Mesenchymal stem cell (in vitro differentiated cells and primary cell): Measurements from ENCODE around the gene YPEL1.
"Not testable (repeated sequence)": the region's sequence is repeated elsewhere in the genome, so short reads cannot be mapped to it uniquely, and the experiment has no call there.

Source experiments
- DNase-seq: peaks from one replicate; pipeline ENCODE4 v3.0.0-alpha.2; 2013
- H2AFZ ChIP-seq: one replicate; pipeline ENCODE4 v1.6.1; 2013; ENCODE audit warnings: low read depth, mild to moderate bottlenecking, control low read depth, inconsistent platforms, low read length, moderate library complexity
- H2AK5ac ChIP-seq: 2 replicates; pipeline ENCODE4 v1.6.1; 2013; ENCODE audit warnings: low read length, moderate library complexity, mild to moderate bottlenecking, inconsistent platforms; ENCODE audit not compliant: severe bottlenecking
- H2BK120ac ChIP-seq: one replicate; pipeline ENCODE4 v1.6.1; 2013; ENCODE audit warnings: low read depth, mild to moderate bottlenecking, inconsistent platforms, low read length, moderate library complexity
- H2BK12ac ChIP-seq, 2 experiments: one replicate each; pipeline ENCODE4 v1.6.1; 2013; ENCODE audit warnings: inconsistent platforms in 2 of 2, low read length in 2 of 2, mild to moderate bottlenecking in 2 of 2, moderate library complexity in 2 of 2, control low read depth in 1 of 2
- H2BK15ac ChIP-seq: one replicate; pipeline ENCODE4 v1.6.1; 2013; ENCODE audit warnings: mild to moderate bottlenecking, low read depth, inconsistent platforms; ENCODE audit not compliant: poor library complexity, severe bottlenecking
- H2BK5ac ChIP-seq: 2 replicates; pipeline ENCODE4 v1.6.1; 2013; ENCODE audit warnings: low read depth, mild to moderate bottlenecking, low read length, control low read depth, inconsistent platforms; ENCODE audit not compliant: poor library complexity, severe bottlenecking
- H3K14ac ChIP-seq, 2 experiments: one replicate each; pipeline ENCODE4 v1.6.1; 2013; ENCODE audit warnings: inconsistent platforms in 2 of 2, low read length in 2 of 2, control low read depth in 1 of 2, mild to moderate bottlenecking in 1 of 2, moderate library complexity in 1 of 2
- H3K18ac ChIP-seq, 2 experiments: one replicate each; pipeline ENCODE4 v1.6.1; 2013; ENCODE audit warnings: inconsistent platforms in 2 of 2, low read length in 2 of 2, control low read depth in 1 of 2, low read depth in 1 of 2, mild to moderate bottlenecking in 1 of 2
- H3K23ac ChIP-seq, 2 experiments: one replicate each; pipeline ENCODE4 v1.6.1; 2013; ENCODE audit warnings: inconsistent platforms in 2 of 2, low read length in 2 of 2, mild to moderate bottlenecking in 2 of 2, moderate library complexity in 2 of 2, control low read depth in 1 of 2
- H3K27ac ChIP-seq: 2 replicates; pipeline ENCODE4 v1.5.1; 2013; ENCODE audit warnings: mild to moderate bottlenecking, moderate library complexity, low read length, control low read depth, inconsistent platforms; ENCODE audit not compliant: poor library complexity, severe bottlenecking
- H3K27me3 ChIP-seq, 2 experiments: 2 replicates each; pipeline versions ENCODE4 v1.6.1 to v1.7.0; 2013; ENCODE audit warnings: low read length in 2 of 2, mild to moderate bottlenecking in 2 of 2, moderate library complexity in 2 of 2, control low read depth in 1 of 2, inconsistent platforms in 1 of 2; ENCODE audit not compliant: control insufficient read depth in 1 of 2, insufficient read depth in 1 of 2
- H3K36me3 ChIP-seq, 2 experiments: 2 replicates each; pipeline versions ENCODE4 v1.6.1 to v1.7.0; 2013; ENCODE audit warnings: low read length in 2 of 2, control low read depth in 1 of 2, inconsistent platforms in 1 of 2, low read depth in 1 of 2, mild to moderate bottlenecking in 1 of 2; ENCODE audit not compliant: insufficient read depth in 2 of 2, control insufficient read depth in 1 of 2
- H3K4ac ChIP-seq, 2 experiments: one replicate each; pipeline ENCODE4 v1.6.1; 2013; ENCODE audit warnings: inconsistent platforms in 2 of 2, low read length in 2 of 2, mild to moderate bottlenecking in 2 of 2, moderate library complexity in 2 of 2, control low read depth in 1 of 2, low read depth in 1 of 2
- H3K4me1 ChIP-seq: 2 replicates; pipeline ENCODE4 v1.6.1; 2013; ENCODE audit warnings: low read depth, low read length, control low read depth; ENCODE audit not compliant: control insufficient read depth, insufficient read depth
- H3K4me2 ChIP-seq: 2 replicates; pipeline ENCODE4 v1.6.1; 2013; ENCODE audit warnings: low read length, mild to moderate bottlenecking, inconsistent platforms; ENCODE audit not compliant: poor library complexity, severe bottlenecking
- H3K4me3 ChIP-seq, 2 experiments: 2 replicates each; pipeline versions ENCODE4 v1.5.1 to v1.7.0; 2013; ENCODE audit warnings: low read length in 2 of 2, mild to moderate bottlenecking in 2 of 2, control low read depth in 1 of 2, low read depth in 1 of 2; ENCODE audit not compliant: insufficient read depth in 1 of 2
- H3K79me1 ChIP-seq: replicated peaks from 2 replicates; pipeline ENCODE4 v1.6.1; 2013; ENCODE audit warnings: mild to moderate bottlenecking, control low read depth, low read length, inconsistent platforms; ENCODE audit not compliant: poor library complexity, severe bottlenecking
- H3K9ac ChIP-seq: 2 replicates; pipeline ENCODE4 v1.7.0; 2013; ENCODE audit warnings: mild to moderate bottlenecking, low read length, moderate library complexity
- H3K9me3 ChIP-seq: 2 replicates; pipeline ENCODE4 v1.7.0; 2013; ENCODE audit warnings: mild to moderate bottlenecking, low read length; ENCODE audit not compliant: control insufficient read depth
- H4K8ac ChIP-seq: one replicate; pipeline ENCODE4 v1.6.1; 2013; ENCODE audit warnings: inconsistent platforms, mild to moderate bottlenecking, low read length, moderate library complexity
- H4K91ac ChIP-seq: one replicate; pipeline ENCODE4 v1.6.1; 2013; ENCODE audit warnings: mild to moderate bottlenecking, low read length, inconsistent platforms
- WGBS: methylation state at CpG from one replicate; pipeline ENCODE4 v1.1.7; 2013; ENCODE audit warnings: mixed read lengths; 5-methylcytosine and 5-hydroxymethylcytosine counted together

Gene YPEL1

DNA sequence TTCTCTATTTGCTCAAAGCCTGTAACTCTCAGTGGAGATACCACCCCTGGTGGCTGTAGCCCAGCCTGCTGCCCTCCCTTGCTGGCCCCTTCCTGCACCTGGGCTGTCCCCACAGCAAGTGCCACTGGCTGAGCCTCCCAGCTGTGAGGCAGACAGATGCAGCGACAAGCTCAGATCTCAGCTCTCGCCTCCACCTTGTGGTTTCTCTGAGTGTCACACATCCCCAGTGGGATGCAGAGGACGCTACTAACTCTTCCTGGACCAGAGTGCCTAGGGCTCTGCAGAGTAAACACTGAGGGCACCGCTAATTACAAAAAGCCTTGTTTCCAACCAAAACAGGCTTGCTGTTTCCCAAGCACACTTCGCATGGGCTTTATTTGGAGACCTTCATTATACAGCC lies 8.9 kb downstream of the YPEL1 start:
- DNase-seq, result peak; percentile 30
- Histone ChIP-seq H3K14ac (no peak overlapping the region), H3K36me3 (no peaks in the 10 kb centered on the region), H2BK15ac (no peak overlapping the region), H3K27me3 (peaks cover 21 to 30% of the 10 kb centered on the region in 2 experiments), H3K9ac (no peak overlapping the region), H3K18ac (no peak overlapping the region), H3K23ac (no peak overlapping the region), H3K79me1 (no peaks in the 10 kb centered on the region), H3K4me2 (no peak overlapping the region), H3K4ac (no peak overlapping the region), H3K9me3 (no peaks in the 10 kb centered on the region), H3K4me3 (no peak overlapping the region), H2BK120ac (no peak overlapping the region), H2AFZ (no peak overlapping the region), H2BK5ac (no peak overlapping the region), H4K91ac (no peak overlapping the region), H3K27ac (no peak overlapping the region), H2AK5ac (no peak overlapping the region), H3K4me1 (peaks cover 7% of the 10 kb centered on the region), H4K8ac (no peak overlapping the region), H2BK12ac (no peak overlapping the region)
- WGBS, result 28% methylated on average over 5 of the region's 5 CpGs

- no peak overlapping the region for H3K14ac ChIP-seq
- H3K79me1 ChIP-seq, result no peaks in the 10 kb centered on the region
- no peak overlapping the region for H2BK15ac ChIP-seq
- H2BK5ac ChIP-seq, result no peak overlapping the region
- no peak overlapping the region for H3K4me2 ChIP-seq
- peaks cover 21 to 27% of the 10 kb centered on the region in 2 experiments for H3K27me3 ChIP-seq
- H2AFZ ChIP-seq, result no peak overlapping the region
- peaks cover 7% of the 10 kb centered on the region for H3K4me1 ChIP-seq
- H2BK120ac ChIP-seq, result no peak overlapping the region
- H3K4ac ChIP-seq, result no peak overlapping the region
- 87% methylated on average over 19 of the region's 19 CpGs for WGBS
- no peak overlapping the region for H3K23ac ChIP-seq
- H3K9me3 ChIP-seq, result no peaks in the 10 kb centered on the region
- H3K18ac ChIP-seq, result no peak overlapping the region
- H4K91ac ChIP-seq, result no peak overlapping the region
- H3K9ac ChIP-seq, result no peak overlapping the region
- H2BK12ac ChIP-seq, result no peak overlapping the region
- DNase-seq, result no peak
- no peak overlapping the region for H4K8ac ChIP-seq
- H3K27ac ChIP-seq, result no peak overlapping the region
- H3K36me3 ChIP-seq, result no peaks in the 10 kb centered on the region
- H3K4me3 ChIP-seq, result no peak overlapping the region
- no peak overlapping the region for H2AK5ac ChIP-seq
Observed at GRCh38 chr22:21725956-21726649, 9.5 kb downstream of the YPEL1 start.

DNA sequence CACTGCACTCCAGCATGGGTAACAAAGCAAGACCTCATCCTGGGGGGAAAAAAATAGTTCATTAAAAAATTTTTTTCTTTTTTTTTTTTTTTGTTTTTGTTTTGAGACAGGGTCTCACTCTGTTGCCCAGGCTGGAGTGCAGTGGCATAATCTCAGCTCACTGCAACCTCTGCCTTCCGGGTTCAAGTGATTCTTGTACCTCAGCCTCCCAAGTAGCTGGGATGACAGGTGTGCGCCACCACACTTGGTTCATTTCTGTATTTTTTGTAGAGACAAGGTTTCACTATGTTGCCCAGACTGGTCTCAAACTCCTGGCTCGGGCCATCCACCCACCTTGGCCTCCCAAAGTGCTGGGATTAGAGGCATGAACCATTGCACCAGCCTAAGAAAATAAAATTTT lies 11.1 kb downstream of the YPEL1 start:
- not testable (repeated sequence) for H2BK12ac ChIP-seq, H3K14ac ChIP-seq, H4K91ac ChIP-seq, H3K4me2 ChIP-seq, H3K23ac ChIP-seq, H2BK120ac ChIP-seq, H3K4me1 ChIP-seq, H2BK5ac ChIP-seq, H3K9me3 ChIP-seq, H3K36me3 ChIP-seq, H3K18ac ChIP-seq, H3K4me3 ChIP-seq, H2AK5ac ChIP-seq, H3K9ac ChIP-seq, H3K4ac ChIP-seq, H2AFZ ChIP-seq, H2BK15ac ChIP-seq, DNase-seq, H3K79me1 ChIP-seq, H4K8ac ChIP-seq, H3K27ac ChIP-seq
- peaks cover 21 to 27% of the 10 kb centered on the region in 2 experiments for H3K27me3 ChIP-seq
- 79% methylated on average over 3 of the region's 3 CpGs for WGBS

- not testable (repeated sequence) for H3K27me3 ChIP-seq, H3K4ac ChIP-seq, H2BK15ac ChIP-seq, DNase-seq, H3K4me1 ChIP-seq, H3K36me3 ChIP-seq, H3K9me3 ChIP-seq, H2BK12ac ChIP-seq, H4K8ac ChIP-seq, H3K27ac ChIP-seq, H3K79me1 ChIP-seq, H3K23ac ChIP-seq, H2BK120ac ChIP-seq, H2AFZ ChIP-seq, H3K4me2 ChIP-seq, H3K4me3 ChIP-seq, H3K14ac ChIP-seq, H3K18ac ChIP-seq, H3K9ac ChIP-seq, H4K91ac ChIP-seq, H2AK5ac ChIP-seq, H2BK5ac ChIP-seq
- WGBS, result 95% methylated on average over 11 of the region's 15 CpGs
Observed at GRCh38 chr22:21721195-21721852, 14.3 kb downstream of the YPEL1 start.
